Mesenchymal stem cell (in vitro differentiated cells and primary cell): ENCODE results near the gene CDK14.

Source experiments
- DNase-seq: peaks from one replicate; pipeline ENCODE4 v3.0.0-alpha.2; 2013
- H2AFZ ChIP-seq: one replicate; pipeline ENCODE4 v1.6.1; 2013; ENCODE audit warnings: low read depth, mild to moderate bottlenecking, control low read depth, inconsistent platforms, low read length, moderate library complexity
- H2AK5ac ChIP-seq: 2 replicates; pipeline ENCODE4 v1.6.1; 2013; ENCODE audit warnings: low read length, moderate library complexity, mild to moderate bottlenecking, inconsistent platforms; ENCODE audit not compliant: severe bottlenecking
- H2BK120ac ChIP-seq: one replicate; pipeline ENCODE4 v1.6.1; 2013; ENCODE audit warnings: low read depth, mild to moderate bottlenecking, inconsistent platforms, low read length, moderate library complexity
- H2BK12ac ChIP-seq, 2 experiments: one replicate each; pipeline ENCODE4 v1.6.1; 2013; ENCODE audit warnings: inconsistent platforms in 2 of 2, low read length in 2 of 2, mild to moderate bottlenecking in 2 of 2, moderate library complexity in 2 of 2, control low read depth in 1 of 2
- H2BK15ac ChIP-seq: one replicate; pipeline ENCODE4 v1.6.1; 2013; ENCODE audit warnings: mild to moderate bottlenecking, low read depth, inconsistent platforms; ENCODE audit not compliant: poor library complexity, severe bottlenecking
- H2BK5ac ChIP-seq: 2 replicates; pipeline ENCODE4 v1.6.1; 2013; ENCODE audit warnings: low read depth, mild to moderate bottlenecking, low read length, control low read depth, inconsistent platforms; ENCODE audit not compliant: poor library complexity, severe bottlenecking
- H3K14ac ChIP-seq, 2 experiments: one replicate each; pipeline ENCODE4 v1.6.1; 2013; ENCODE audit warnings: inconsistent platforms in 2 of 2, low read length in 2 of 2, control low read depth in 1 of 2, mild to moderate bottlenecking in 1 of 2, moderate library complexity in 1 of 2
- H3K18ac ChIP-seq, 2 experiments: one replicate each; pipeline ENCODE4 v1.6.1; 2013; ENCODE audit warnings: inconsistent platforms in 2 of 2, low read length in 2 of 2, control low read depth in 1 of 2, low read depth in 1 of 2, mild to moderate bottlenecking in 1 of 2
- H3K23ac ChIP-seq, 2 experiments: one replicate each; pipeline ENCODE4 v1.6.1; 2013; ENCODE audit warnings: inconsistent platforms in 2 of 2, low read length in 2 of 2, mild to moderate bottlenecking in 2 of 2, moderate library complexity in 2 of 2, control low read depth in 1 of 2
- H3K27ac ChIP-seq: 2 replicates; pipeline ENCODE4 v1.5.1; 2013; ENCODE audit warnings: mild to moderate bottlenecking, moderate library complexity, low read length, control low read depth, inconsistent platforms; ENCODE audit not compliant: poor library complexity, severe bottlenecking
- H3K27me3 ChIP-seq, 2 experiments: 2 replicates each; pipeline versions ENCODE4 v1.6.1 to v1.7.0; 2013; ENCODE audit warnings: low read length in 2 of 2, mild to moderate bottlenecking in 2 of 2, moderate library complexity in 2 of 2, control low read depth in 1 of 2, inconsistent platforms in 1 of 2; ENCODE audit not compliant: control insufficient read depth in 1 of 2, insufficient read depth in 1 of 2
- H3K36me3 ChIP-seq, 2 experiments: 2 replicates each; pipeline versions ENCODE4 v1.6.1 to v1.7.0; 2013; ENCODE audit warnings: low read length in 2 of 2, control low read depth in 1 of 2, inconsistent platforms in 1 of 2, low read depth in 1 of 2, mild to moderate bottlenecking in 1 of 2; ENCODE audit not compliant: insufficient read depth in 2 of 2, control insufficient read depth in 1 of 2
- H3K4ac ChIP-seq, 2 experiments: one replicate each; pipeline ENCODE4 v1.6.1; 2013; ENCODE audit warnings: inconsistent platforms in 2 of 2, low read length in 2 of 2, mild to moderate bottlenecking in 2 of 2, moderate library complexity in 2 of 2, control low read depth in 1 of 2, low read depth in 1 of 2
- H3K4me1 ChIP-seq: 2 replicates; pipeline ENCODE4 v1.6.1; 2013; ENCODE audit warnings: low read depth, low read length, control low read depth; ENCODE audit not compliant: control insufficient read depth, insufficient read depth
- H3K4me2 ChIP-seq: 2 replicates; pipeline ENCODE4 v1.6.1; 2013; ENCODE audit warnings: low read length, mild to moderate bottlenecking, inconsistent platforms; ENCODE audit not compliant: poor library complexity, severe bottlenecking
- H3K4me3 ChIP-seq, 2 experiments: 2 replicates each; pipeline versions ENCODE4 v1.5.1 to v1.7.0; 2013; ENCODE audit warnings: low read length in 2 of 2, mild to moderate bottlenecking in 2 of 2, control low read depth in 1 of 2, low read depth in 1 of 2; ENCODE audit not compliant: insufficient read depth in 1 of 2
- H3K79me1 ChIP-seq: replicated peaks from 2 replicates; pipeline ENCODE4 v1.6.1; 2013; ENCODE audit warnings: mild to moderate bottlenecking, control low read depth, low read length, inconsistent platforms; ENCODE audit not compliant: poor library complexity, severe bottlenecking
- H3K9ac ChIP-seq: 2 replicates; pipeline ENCODE4 v1.7.0; 2013; ENCODE audit warnings: mild to moderate bottlenecking, low read length, moderate library complexity
- H3K9me3 ChIP-seq: 2 replicates; pipeline ENCODE4 v1.7.0; 2013; ENCODE audit warnings: mild to moderate bottlenecking, low read length; ENCODE audit not compliant: control insufficient read depth
- H4K8ac ChIP-seq: one replicate; pipeline ENCODE4 v1.6.1; 2013; ENCODE audit warnings: inconsistent platforms, mild to moderate bottlenecking, low read length, moderate library complexity
- H4K91ac ChIP-seq: one replicate; pipeline ENCODE4 v1.6.1; 2013; ENCODE audit warnings: mild to moderate bottlenecking, low read length, inconsistent platforms
- WGBS: methylation state at CpG from one replicate; pipeline ENCODE4 v1.1.7; 2013; ENCODE audit warnings: mixed read lengths; 5-methylcytosine and 5-hydroxymethylcytosine counted together

CDK14 gene

DNA sequence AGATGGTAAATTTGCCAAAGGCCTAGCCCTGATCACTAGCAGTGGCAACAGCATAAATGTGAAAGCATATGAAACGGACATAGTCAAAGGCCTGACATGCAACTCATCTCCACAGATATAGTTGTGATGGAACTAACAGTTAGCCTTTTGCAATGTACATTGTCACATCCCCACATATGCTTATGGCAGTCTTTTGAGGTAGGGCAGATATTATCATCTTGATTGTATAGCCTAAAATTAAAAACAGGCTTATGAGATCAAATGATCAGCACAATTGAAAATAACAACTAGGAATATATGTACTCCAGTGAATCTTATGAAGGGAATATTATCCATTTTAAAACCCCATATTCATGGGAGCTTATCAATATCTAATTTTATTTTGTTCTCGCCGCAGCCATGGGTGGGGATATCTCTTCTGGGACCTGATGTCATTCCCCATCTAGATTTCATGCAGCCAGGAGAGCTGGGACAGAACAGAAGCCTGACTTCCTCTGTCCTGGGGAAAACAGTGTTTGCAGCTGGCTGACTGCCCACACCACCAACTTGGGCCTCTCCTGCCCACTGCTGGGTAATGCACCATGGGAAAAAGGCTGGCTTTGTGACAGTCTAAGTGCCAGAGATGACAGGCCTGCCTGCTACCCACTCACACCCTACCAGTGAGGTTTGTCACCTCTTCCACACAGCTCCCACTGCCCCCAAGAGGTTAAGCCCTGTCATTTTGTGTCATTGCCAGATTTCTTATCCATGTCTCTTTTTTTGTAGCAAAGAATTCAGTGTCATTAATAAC is 487.9 kb downstream of the CDK14 start:
- H2BK5ac ChIP-seq, result no peak overlapping the region
- H2BK12ac ChIP-seq, result no peak overlapping the region
- no peak overlapping the region for H4K8ac ChIP-seq
- no peak overlapping the region for H3K27ac ChIP-seq
- H3K4me3 ChIP-seq, result no peak overlapping the region
- peak overlapping the region; percentile 6 for H3K9ac ChIP-seq
- H3K23ac ChIP-seq, result no peak overlapping the region
- no peak overlapping the region for H4K91ac ChIP-seq
- H3K4me1 ChIP-seq, result peaks cover 1% of the 10 kb centered on the region
- no peak overlapping the region for H2BK15ac ChIP-seq
- DNase-seq, result no peak
- no peaks in the 10 kb centered on the region for H3K9me3 ChIP-seq
- no peak overlapping the region for H3K14ac ChIP-seq
- H3K36me3 ChIP-seq, result peaks cover 0 to 3% of the 10 kb centered on the region in 2 experiments
- H3K4me2 ChIP-seq, result no peak overlapping the region
- WGBS, result 74% methylated on average over 3 of the region's 3 CpGs
- no peak overlapping the region for H2AK5ac ChIP-seq
- no peaks in the 10 kb centered on the region for H3K27me3 ChIP-seq
- H2BK120ac ChIP-seq, result no peak overlapping the region
- H2AFZ ChIP-seq, result no peak overlapping the region
- no peak overlapping the region for H3K4ac ChIP-seq
- no peak overlapping the region for H3K18ac ChIP-seq
- H3K79me1 ChIP-seq, result no peaks in the 10 kb centered on the region

- Histone ChIP-seq H3K18ac (no peak overlapping the region), H2BK5ac (no peak overlapping the region), H3K79me1 (no peaks in the 10 kb centered on the region), H2AK5ac (no peak overlapping the region), H3K9me3 (no peaks in the 10 kb centered on the region), H3K23ac (no peak overlapping the region), H2AFZ (no peak overlapping the region), H4K8ac (no peak overlapping the region), H2BK15ac (no peak overlapping the region), H3K36me3 (peaks cover 0 to 3% of the 10 kb centered on the region in 2 experiments), H2BK12ac (no peak overlapping the region), H3K4me1 (peaks cover 1% of the 10 kb centered on the region), H3K27me3 (no peaks in the 10 kb centered on the region), H3K14ac (no peak overlapping the region), H3K27ac (no peak overlapping the region), H4K91ac (no peak overlapping the region), H3K4ac (no peak overlapping the region), H3K9ac (no peak overlapping the region), H2BK120ac (no peak overlapping the region), H3K4me3 (no peak overlapping the region), H3K4me2 (no peak overlapping the region)
- 89% methylated on average over 4 of the region's 4 CpGs for WGBS
- DNase-seq, result no peak
These were observed 489.1 kb downstream of the CDK14 start for GRCh38 chr7:91085175-91085574.

DNA sequence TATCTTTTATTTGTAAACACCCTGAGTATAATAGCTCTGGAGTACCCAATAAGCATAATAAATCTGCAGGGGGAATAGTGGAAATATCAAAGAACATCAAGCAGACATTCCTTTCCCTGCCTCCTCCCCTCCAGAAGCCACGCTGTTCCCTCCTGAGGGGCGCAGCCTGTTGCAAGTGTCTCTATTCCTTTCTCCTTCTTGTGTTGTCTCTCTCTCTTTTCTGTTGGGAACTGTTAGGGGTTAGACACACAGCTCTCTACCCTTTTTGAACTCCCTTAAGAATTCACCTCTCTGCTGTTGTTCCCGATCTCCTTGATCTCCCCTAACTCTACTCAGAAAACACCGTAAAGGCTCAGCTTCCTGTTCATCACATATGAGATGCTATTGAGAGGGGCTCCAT is 490.1 kb downstream of the CDK14 start:
- Histone ChIP-seq H3K27ac (no peak overlapping the region), H3K18ac (no peak overlapping the region), H3K4ac (no peak overlapping the region), H2BK120ac (no peak overlapping the region), H3K4me1 (no peaks in the 10 kb centered on the region), H3K9me3 (no peaks in the 10 kb centered on the region), H4K91ac (no peak overlapping the region), H2AK5ac (no peak overlapping the region), H2BK5ac (no peak overlapping the region), H3K14ac (no peak overlapping the region), H3K79me1 (no peaks in the 10 kb centered on the region), H3K23ac (no peak overlapping the region), H4K8ac (no peak overlapping the region), H2BK15ac (no peak overlapping the region), H3K27me3 (no peaks in the 10 kb centered on the region), H3K4me2 (no peak overlapping the region), H2AFZ (no peak overlapping the region), H2BK12ac (no peak overlapping the region), H3K36me3 (peaks cover 0 to 3% of the 10 kb centered on the region in 2 experiments), H3K9ac (no peak overlapping the region), H3K4me3 (no peak overlapping the region)
- WGBS, result 50% methylated on average over 1 of the region's 4 CpGs
- no peak for DNase-seq

- H3K4me3 ChIP-seq, result no peak overlapping the region
- no peak overlapping the region for H4K8ac ChIP-seq
- no peak overlapping the region for H3K18ac ChIP-seq
- H2BK120ac ChIP-seq, result no peak overlapping the region
- DNase-seq, result no peak
- H3K23ac ChIP-seq, result no peak overlapping the region
- H3K9ac ChIP-seq, result no peak overlapping the region
- no peak overlapping the region for H3K4me2 ChIP-seq
- no peak overlapping the region for H2BK15ac ChIP-seq
- no peak overlapping the region for H2BK5ac ChIP-seq
- H3K36me3 ChIP-seq, result peaks cover 0 to 7% of the 10 kb centered on the region in 2 experiments
- H3K27me3 ChIP-seq, result no peaks in the 10 kb centered on the region
- no peak overlapping the region for H4K91ac ChIP-seq
- no peak overlapping the region for H2BK12ac ChIP-seq
- 93% methylated on average over 1 of the region's 1 CpG for WGBS
- no peak overlapping the region for H3K14ac ChIP-seq
- H3K79me1 ChIP-seq, result no peaks in the 10 kb centered on the region
- no peak overlapping the region for H2AK5ac ChIP-seq
- H3K9me3 ChIP-seq, result no peaks in the 10 kb centered on the region
- no peaks in the 10 kb centered on the region for H3K4me1 ChIP-seq
- no peak overlapping the region for H3K27ac ChIP-seq
- no peak overlapping the region for H3K4ac ChIP-seq
- H2AFZ ChIP-seq, result no peak overlapping the region
These were observed 492.0 kb downstream of the CDK14 start for GRCh38 chr7:91088156-91088555.
